Left lung (tissue), 10 donors: ENCODE results near the gene RNF168. TPM values are rescaled to one million over a fixed set of nuclear protein-coding genes. Genes with fewer than 3 reads are reported as not detected.

Experiments
- ATAC-seq: fragments of 200-7000 bp; cut with Tn5 transposase; one replicate; pipeline ENCODE4 v1.9.1; 2020; ENCODE audit warnings: moderate library complexity
- DNase-seq, 4 donors: peaks; one replicate each; pipeline ENCODE4 v3.0.0-alpha.2; 2013 to 2020
- H3K27ac ChIP-seq, 2 donors: fragments of 200-600 bp; sonication (generic) in 1 of 2; one replicate each; pipeline versions ENCODE4 v1.5.0 to v1.8.0; 2020 to 2021
- H3K27me3 ChIP-seq, 2 donors: fragments of 200-600 bp; sonication (generic) in 1 of 2; one replicate each; pipeline versions ENCODE4 v1.5.0 to v1.8.0; 2020 to 2021
- H3K36me3 ChIP-seq, 2 donors: fragments of 200-600 bp; sonication (generic) in 1 of 2; one replicate each; pipeline versions ENCODE4 v1.5.0 to v1.8.0; 2020 to 2021
- H3K4me1 ChIP-seq, 2 donors: fragments of 200-600 bp; one replicate each; pipeline ENCODE4 v1.8.0; 2021
- H3K4me3 ChIP-seq, 2 donors: fragments of 200-600 bp; sonication (generic) in 1 of 2; one replicate each; pipeline versions ENCODE4 v1.5.0 to v1.8.0; 2020 to 2021; ENCODE audit warnings: mild to moderate bottlenecking in 1 of 2
- H3K9me3 ChIP-seq, 2 donors: fragments of 200-600 bp; sonication (generic) in 1 of 2; one replicate each; pipeline versions ENCODE4 v1.5.0 to v1.8.0; 2020 to 2021
- CTCF ChIP-seq, 2 donors: fragments of 200-600 bp; sonication (generic) in 1 of 2; IDR thresholded peaks; one replicate each; pipeline versions ENCODE4 v1.5.0 to v1.8.0; 2021; ENCODE audit warnings: antibody characterized with exemption in 2 of 2
- intact Hi-C, 2 donors: fragments of 100-400 bp; cut with DNase I; formaldehyde crosslinking; loops; one replicate each; pipeline versions ENCODE4 v1.11.2 to v1.14.2; 2022
- polyA plus RNA-seq, 6 donors: library from polyadenylated mRNA; unstranded; fragments of 120-200 nt; gene quantifications; one replicate each; pipeline ENCODE4 v1.2.1, GENCODE V29; 2013; ENCODE audit not compliant: insufficient read length in 6 of 6
- total RNA-seq, 2 donors: library from RNA; stranded (reverse); fragmentation: NEBNext Ultra II Directional; extraction: Animal tissue kit (Norgen Biotek cat#: 25700); gene quantifications; one replicate each; pipeline ENCODE4 v1.2.1, GENCODE V29; 2021
- donor health status: DM: no; HTN: yes; CAD: no.
- donor health status: DM: no; HTN: no; CAD: no.

RNF168 gene
- total and polyA plus RNA-seq, 8 donors = 18.1 to 30.0 (median 19.0) TPM

- H3K4me1 ChIP-seq = peaks cover 5 to 24% of the 10 kb centered on the region in 2 donors
- H3K9me3 ChIP-seq = no peaks in the 10 kb centered on the region
- ATAC-seq (no peak), DNase-seq (no peak)
- TF ChIP-seq CTCF (IDR thresholded peaks at IDR 0.05) = no peak
- no peak overlapping the region for H3K4me3 ChIP-seq
- H3K36me3 ChIP-seq = peaks cover 0 to 16% of the 10 kb centered on the region in 2 donors
- H3K27me3 ChIP-seq = no peaks in the 10 kb centered on the region
- no peak overlapping the region for H3K27ac ChIP-seq
- intact Hi-C loops = no loop called here
Measured at GRCh38 chr3:196496183-196496582, 7.4 kb downstream of the RNF168 start.

DNA sequence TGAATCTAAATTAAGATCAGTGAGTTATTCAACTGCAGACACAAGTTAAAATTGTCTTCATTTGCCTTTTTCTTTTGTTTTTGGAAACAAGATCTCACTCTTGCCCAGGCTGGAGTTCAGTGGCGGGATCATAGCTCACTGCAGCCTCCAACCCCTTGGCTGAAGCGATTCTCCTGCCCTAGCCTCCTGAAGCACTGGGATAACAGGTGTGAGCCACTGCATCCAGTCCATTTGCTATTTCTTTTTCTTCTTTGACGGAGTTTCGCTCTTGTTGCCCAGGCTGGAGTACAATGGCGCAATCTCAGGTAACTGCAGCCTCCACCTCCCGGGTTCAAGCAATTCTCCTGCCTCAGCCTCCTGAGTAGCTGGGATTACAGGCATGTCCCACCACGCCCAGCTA, 10.3 kb downstream of the RNF168 start:
- no peak for TF ChIP-seq CTCF (IDR thresholded peaks at IDR 0.05)
- Histone ChIP-seq H3K27ac (no peak overlapping the region), H3K4me3 (no peak overlapping the region), H3K9me3 (no peaks in the 10 kb centered on the region), H3K4me1 (peaks cover 0 to 6% of the 10 kb centered on the region in 2 donors), H3K27me3 (no peaks in the 10 kb centered on the region), H3K36me3 (peaks cover 0 to 11% of the 10 kb centered on the region in 2 donors)
- DNase-seq (no peak), ATAC-seq (no peak)
- intact Hi-C loops = no loop called here

DNA sequence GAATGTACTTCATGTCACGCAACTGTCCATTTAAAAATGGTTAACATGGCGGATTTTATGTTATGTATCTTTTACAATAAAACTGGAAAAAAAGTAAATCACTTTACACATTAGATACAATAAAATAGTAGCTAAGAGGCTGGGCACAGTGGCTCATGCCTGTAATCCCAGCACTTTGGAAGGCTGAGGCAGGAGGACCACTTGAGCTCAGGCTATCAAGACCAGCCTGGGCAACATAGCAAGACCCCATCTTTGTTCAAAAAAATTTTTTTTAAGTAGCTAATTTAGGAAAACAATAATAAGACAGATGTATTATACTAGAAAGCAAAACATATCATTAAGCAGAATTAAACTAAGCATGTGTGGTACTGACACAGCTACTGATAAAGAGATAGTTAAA, 11.5 kb downstream of the RNF168 start:
- peaks cover 0 to 6% of the 10 kb centered on the region in 2 donors for H3K4me1 ChIP-seq
- intact Hi-C loops = no loop called here
- no peak for DNase-seq
- no peak overlapping the region for H3K4me3 ChIP-seq
- no peaks in the 10 kb centered on the region for H3K9me3 ChIP-seq
- TF ChIP-seq CTCF (IDR thresholded peaks at IDR 0.05) = no peak
- no peak for ATAC-seq
- H3K27me3 ChIP-seq = no peaks in the 10 kb centered on the region
- peaks cover 0 to 23% of the 10 kb centered on the region in 2 donors for H3K36me3 ChIP-seq
- no peak overlapping the region for H3K27ac ChIP-seq

GRCh38 chr3:196489747-196490146, 13.8 kb downstream of the RNF168 start:
- H3K36me3 ChIP-seq = peaks cover 0 to 36% of the 10 kb centered on the region in 2 donors
- H3K4me1 ChIP-seq = peaks cover 0 to 6% of the 10 kb centered on the region in 2 donors
- TF ChIP-seq CTCF (IDR thresholded peaks at IDR 0.05) = no peak
- intact Hi-C loops = no loop called here
- no peak overlapping the region for H3K27ac ChIP-seq
- DNase-seq = no peak
- no peaks in the 10 kb centered on the region for H3K27me3 ChIP-seq
- no peak for ATAC-seq
- H3K9me3 ChIP-seq = no peaks in the 10 kb centered on the region
- no peak overlapping the region for H3K4me3 ChIP-seq

DNA sequence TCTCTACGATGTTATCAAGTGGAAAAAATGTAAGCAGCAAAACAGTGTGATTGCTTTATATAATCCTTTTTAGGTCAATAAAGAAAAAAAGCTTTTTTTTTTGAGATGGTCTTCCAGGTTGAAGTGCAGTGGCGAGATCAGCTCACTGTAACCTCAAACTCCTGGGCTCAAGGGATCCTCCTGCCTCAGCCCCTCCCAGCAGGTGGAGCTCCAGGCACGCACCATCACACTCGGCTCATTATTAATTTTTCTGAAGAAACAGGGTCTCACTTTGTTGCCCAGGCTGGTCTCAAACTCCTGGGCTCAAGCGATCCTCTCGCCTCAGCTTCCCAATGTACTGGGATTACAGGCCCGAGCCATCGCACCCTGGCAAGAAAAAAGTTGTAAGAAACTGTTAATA, 17.3 kb downstream of the RNF168 start:
- no peak for ATAC-seq
- no peak overlapping the region for H3K4me3 ChIP-seq
- no peaks in the 10 kb centered on the region for H3K9me3 ChIP-seq
- H3K4me1 ChIP-seq = peaks cover 0 to 3% of the 10 kb centered on the region in 2 donors
- intact Hi-C loops = no loop called here
- no peak for DNase-seq
- no peak overlapping the region for H3K27ac ChIP-seq
- no peak for TF ChIP-seq CTCF (IDR thresholded peaks at IDR 0.05)
- H3K36me3 ChIP-seq = peaks cover 0 to 71% of the 10 kb centered on the region in 2 donors
- H3K27me3 ChIP-seq = no peaks in the 10 kb centered on the region
